Sigmoid colon (tissue), 4 donors: ENCODE results near the gene CCL17.

Source experiments
- EP300 ChIP-seq, 4 donors: sonication (generic); formaldehyde crosslinking; IDR thresholded peaks; one replicate each; pipeline ENCODE4 v1.6.1; 2017; ENCODE audit warnings: antibody characterized with exemption in 4 of 4
- POLR2A ChIP-seq, 2 donors: fragments of 450-650 bp; IDR thresholded peaks; one replicate each; pipeline ENCODE4 v1.6.1; 2016; ENCODE audit warnings: antibody characterized with exemption in 2 of 2, mild to moderate bottlenecking in 2 of 2, moderate library complexity in 2 of 2
- POLR2AphosphoS5 ChIP-seq, 4 donors: sonication (generic); formaldehyde crosslinking; IDR thresholded peaks; one replicate each; pipeline ENCODE4 v1.6.1; 2017; ENCODE audit warnings: antibody characterized with exemption in 4 of 4
- TF ChIP-seq, protein P1 (sequence below), 4 experiments: fragments of 450-650 bp in 3 of 4; fragments of 200-600 bp in 1 of 4; IDR thresholded peaks; one replicate each; pipeline ENCODE4 v1.5.1; 2016 to 2019; ENCODE audit warnings: antibody characterized with exemption in 4 of 4, mild to moderate bottlenecking in 3 of 4, moderate library complexity in 2 of 4

DNA sequence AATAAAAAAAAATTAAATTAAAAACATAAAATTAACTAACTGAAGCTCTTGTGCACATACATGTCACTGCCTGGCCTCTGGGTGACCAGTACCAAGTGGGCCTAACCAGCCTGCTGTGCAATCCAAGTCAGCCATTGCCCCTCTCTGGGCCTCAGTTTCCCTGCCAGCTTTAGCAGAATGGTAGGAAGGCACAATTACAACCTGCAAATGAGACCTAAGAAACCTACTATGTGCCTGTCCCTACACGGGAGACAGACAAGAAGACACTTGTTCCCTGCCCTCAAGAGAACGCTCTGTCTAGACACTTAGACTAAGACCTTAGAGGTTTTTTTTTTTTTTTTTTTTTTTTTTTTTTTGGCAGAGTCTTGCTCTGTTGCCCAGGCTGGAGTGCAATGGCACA, 40.9 kb downstream of the CCL17 start:
- TF ChIP-seq, protein P1, sequence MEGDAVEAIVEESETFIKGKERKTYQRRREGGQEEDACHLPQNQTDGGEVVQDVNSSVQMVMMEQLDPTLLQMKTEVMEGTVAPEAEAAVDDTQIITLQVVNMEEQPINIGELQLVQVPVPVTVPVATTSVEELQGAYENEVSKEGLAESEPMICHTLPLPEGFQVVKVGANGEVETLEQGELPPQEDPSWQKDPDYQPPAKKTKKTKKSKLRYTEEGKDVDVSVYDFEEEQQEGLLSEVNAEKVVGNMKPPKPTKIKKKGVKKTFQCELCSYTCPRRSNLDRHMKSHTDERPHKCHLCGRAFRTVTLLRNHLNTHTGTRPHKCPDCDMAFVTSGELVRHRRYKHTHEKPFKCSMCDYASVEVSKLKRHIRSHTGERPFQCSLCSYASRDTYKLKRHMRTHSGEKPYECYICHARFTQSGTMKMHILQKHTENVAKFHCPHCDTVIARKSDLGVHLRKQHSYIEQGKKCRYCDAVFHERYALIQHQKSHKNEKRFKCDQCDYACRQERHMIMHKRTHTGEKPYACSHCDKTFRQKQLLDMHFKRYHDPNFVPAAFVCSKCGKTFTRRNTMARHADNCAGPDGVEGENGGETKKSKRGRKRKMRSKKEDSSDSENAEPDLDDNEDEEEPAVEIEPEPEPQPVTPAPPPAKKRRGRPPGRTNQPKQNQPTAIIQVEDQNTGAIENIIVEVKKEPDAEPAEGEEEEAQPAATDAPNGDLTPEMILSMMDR (IDR thresholded peaks at IDR 0.05) = no peak
- TF ChIP-seq POLR2A (IDR thresholded peaks at IDR 0.05) (no peak), POLR2AphosphoS5 (IDR thresholded peaks at IDR 0.05) (no peak), EP300 (IDR thresholded peaks at IDR 0.05) (no peak)
